Measurements from ENCODE around the gene PHRF1.

- TF ChIP-seq GATA2 (IDR thresholded peaks at IDR 0.05; ENCODE audit: low read depth, low read length) (no peak), GATA3 (IDR thresholded peaks at IDR 0.05; ENCODE audit: low read depth, low read length) (no peak)
Measured at GRCh38 chr11:537622-538430, 38.4 kb upstream of the PHRF1 start.
